Germinal center (tissue), 1 donor: ENCODE results near the gene ATXN7.

Experiments used
- DNase-seq: peaks from one replicate; pipeline ENCODE4 v3.0.0; 2012; ENCODE audit warnings: mixed read lengths, low spot score

ATXN7 gene

GRCh38 chr3:63937661-63938651, 74.3 kb downstream of the ATXN7 start:
- no peak for DNase-seq

- no peak for DNase-seq
These were observed 76.7 kb downstream of the ATXN7 start for GRCh38 chr3:63940389-63940757.

- no peak for DNase-seq
These were observed 78.9 kb downstream of the ATXN7 start for GRCh38 chr3:63942528-63942927.

DNA sequence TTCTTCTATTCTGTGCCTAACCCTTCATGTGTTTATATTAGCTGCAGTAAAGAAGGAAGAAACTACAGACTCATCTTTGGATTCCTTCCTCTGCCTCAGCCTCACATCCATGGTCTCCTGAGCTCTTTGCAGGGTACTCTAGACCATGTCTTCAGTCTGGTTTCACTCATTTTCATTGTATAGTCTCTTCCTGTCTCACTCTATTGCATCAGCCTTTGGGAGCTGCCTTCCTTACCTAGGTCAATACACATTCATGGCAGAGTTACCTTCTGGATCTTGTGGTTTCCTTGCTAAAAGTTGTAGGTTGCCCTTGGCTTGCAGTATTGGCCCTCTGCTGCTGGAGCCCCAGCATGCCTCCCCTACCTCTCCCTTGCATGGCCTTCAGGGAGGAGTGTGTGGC, 80.0 kb downstream of the ATXN7 start:
- DNase-seq: no peak

DNA sequence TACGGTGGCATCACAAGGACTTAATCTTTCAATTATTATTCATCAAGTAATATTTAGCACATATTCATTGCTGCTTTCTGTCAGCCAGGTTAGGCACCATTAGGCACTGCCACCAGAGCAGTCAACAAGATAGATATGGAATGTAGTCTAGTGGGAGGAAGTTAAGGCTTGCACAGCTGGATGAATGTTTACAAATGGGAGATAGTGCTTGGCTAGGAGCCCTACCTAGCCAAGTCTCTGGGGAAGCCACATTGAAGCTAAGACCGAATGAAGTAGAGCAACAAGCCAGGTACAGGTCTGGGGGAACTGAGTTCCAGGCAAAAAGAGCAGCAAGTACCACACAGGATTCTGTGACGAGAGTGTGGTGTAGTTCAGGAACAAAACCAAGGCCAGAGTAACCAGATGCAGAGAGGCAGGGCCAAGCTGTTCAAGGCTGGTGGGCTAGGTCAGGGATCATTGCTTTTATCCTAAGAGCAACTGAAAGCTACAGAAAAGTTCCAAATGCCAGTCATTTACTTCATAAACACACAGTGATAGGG, 82.0 kb downstream of the ATXN7 start:
- no peak for DNase-seq

DNA sequence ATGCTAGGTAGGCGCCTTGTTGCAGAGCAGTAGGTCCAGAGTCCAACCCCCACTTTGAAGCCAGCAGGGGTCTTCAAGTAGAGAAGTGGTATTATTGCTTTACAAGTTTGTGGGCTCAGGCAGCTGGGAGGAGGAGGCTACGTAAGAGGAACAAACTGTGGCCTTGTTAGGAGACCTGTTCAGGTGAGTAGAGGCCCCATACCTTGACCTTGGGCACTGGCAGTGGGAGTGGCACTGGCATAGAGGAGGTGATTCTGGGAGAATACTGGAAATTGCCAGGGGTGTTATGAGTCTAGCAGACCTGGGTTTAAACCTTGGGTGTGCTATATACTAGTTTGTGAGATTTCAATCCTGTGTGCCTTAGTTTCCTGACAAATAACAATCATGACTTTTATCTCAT, 83.1 kb downstream of the ATXN7 start:
- no peak for DNase-seq

DNA sequence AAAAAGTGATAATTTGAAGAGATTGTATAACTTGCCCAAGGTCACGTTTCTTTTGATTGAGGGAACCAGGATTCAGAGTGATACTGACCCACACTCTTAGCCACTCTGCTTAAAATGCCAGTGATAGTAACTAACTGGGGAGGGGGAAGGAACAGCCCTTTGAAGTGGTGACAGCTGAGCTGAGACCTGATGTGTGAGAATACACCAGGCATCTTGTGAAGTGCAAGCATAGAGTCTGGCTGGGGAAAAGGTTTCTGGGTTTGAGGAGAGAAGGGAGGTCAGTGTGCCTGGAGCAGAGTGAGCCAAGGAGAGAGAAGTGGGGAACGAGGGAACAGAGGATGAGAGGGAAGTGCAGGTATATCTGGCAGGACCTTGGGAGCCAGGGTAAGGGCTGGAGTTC, 83.9 kb downstream of the ATXN7 start:
- DNase-seq: no peak

DNA sequence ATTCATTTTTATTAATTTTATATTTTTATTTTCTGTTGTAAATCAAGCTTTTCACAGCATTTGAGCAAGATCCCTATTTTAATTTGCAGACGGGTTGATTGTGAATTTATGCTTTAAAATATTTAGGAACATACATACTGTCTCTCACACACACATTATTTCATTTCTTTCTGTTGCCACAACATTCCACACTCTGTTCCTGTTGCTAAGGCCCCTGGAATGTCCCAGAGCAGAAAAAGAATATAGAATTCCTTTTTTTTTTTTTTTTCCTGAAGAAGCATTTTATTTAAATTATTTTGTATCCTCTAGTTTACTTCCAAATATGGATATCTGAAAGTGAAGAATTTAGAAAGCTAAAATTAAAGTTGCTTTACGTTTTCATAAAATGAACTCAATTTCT, 85.3 kb downstream of the ATXN7 start:
- DNase-seq: no peak

- DNase-seq: no peak
These were observed 87.0 kb downstream of the ATXN7 start for GRCh38 chr3:63950698-63951097.

- no peak for DNase-seq
These were observed 88.0 kb downstream of the ATXN7 start for GRCh38 chr3:63951492-63952247.

DNA sequence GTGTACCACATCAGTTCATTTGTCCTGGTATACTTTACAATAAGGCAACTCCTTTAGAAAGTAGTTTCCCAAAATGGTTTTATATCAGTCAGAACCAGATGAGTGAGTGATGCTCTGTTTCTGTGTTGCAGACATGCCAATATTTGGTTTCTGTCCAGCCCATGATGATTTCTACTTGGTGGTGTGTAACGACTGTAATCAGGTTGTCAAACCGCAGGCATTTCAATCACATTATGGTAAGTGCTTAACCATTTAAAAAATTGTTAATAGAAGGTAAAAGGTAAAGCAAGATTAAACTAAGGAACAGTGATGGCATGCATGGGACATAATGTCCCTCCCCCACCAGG, 88.6 kb downstream of the ATXN7 start:
- no peak for DNase-seq

- no peak for DNase-seq
These were observed 90.5 kb downstream of the ATXN7 start for GRCh38 chr3:63954182-63954581.

DNA sequence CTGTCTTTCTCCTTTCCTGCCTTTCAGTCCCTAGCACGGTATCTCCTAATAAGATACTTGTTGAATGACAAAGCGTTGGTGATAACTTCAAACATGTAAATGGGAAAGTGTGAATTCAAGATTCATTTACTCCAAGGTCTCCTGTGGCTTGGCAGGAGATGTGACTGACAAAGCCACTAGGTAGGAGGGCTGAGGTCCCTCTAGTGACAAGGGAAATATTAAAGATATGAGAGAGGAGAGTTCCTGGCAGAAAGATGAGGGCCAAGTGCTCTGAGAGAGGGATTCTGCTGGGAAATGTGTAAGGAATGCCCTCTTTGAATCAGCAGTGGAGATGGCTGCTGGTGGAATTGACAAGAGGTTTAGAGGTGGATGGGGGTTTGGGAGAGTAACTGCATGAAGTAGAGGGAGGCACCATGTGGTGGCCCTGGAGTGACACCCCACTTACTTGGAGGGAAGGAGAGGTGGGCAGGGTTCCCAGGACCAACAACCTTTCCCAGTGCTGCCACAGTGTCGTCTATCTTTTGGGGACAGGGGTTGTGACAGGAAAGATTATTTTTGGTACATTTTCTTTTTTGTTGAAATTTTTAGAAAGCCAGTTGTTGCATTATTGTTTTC, 91.5 kb downstream of the ATXN7 start:
- DNase-seq: no peak

- DNase-seq: no peak
These were observed 92.3 kb downstream of the ATXN7 start for GRCh38 chr3:63955830-63956545.

- no peak for DNase-seq
These were observed 95.5 kb downstream of the ATXN7 start for GRCh38 chr3:63959146-63959545.

DNA sequence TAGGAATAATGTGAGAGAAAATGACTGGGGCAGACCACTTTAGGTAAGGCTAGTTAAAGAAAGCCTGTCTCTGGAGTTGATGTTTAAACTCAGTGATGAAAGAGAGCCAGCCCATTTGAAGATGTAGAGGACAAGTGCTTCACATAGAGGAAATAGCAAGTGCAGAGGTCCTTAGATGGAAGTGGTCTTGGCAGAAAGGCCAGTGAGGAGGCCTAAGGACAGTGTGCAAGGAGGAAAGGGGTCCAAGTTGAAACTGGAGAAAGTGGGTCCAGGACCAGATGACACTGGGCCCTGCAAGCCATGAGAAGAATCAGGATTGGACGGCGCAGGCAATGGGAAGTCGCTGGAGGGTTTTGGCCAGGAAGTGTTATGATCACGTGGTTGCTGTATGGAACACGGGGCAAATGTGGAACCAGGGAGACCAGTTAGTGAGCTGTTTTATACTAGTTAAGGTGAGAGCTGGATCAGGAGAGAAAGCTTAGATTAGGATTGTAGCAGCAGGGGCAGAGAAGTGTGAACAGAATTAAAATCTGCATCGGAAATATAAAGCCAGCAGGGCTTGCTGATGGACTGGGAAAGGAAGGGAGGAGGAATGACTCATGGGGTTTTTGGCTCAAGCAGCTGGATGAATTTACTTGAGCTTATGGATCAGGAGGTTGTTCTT, 96.5 kb downstream of the ATXN7 start:
- DNase-seq: no peak

DNA sequence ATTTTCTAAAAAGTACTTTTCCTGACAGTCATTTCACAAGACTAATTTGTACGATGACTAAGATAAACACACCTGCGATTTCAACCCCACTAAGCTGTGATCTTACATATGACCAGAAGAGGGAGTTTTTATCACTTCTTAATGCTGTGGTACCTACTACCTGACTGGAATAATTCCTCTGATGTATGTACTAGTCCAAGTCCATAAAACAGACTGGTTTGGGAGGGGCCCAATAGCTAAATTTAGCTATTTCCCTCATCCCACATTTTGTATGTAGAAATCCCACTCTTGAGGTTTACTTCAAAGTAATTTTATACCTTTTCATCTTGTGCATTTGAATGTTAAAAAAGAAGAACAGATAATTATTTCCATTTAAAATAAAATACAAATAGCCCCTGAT, 98.2 kb downstream of the ATXN7 start:
- peak; percentile 41 for DNase-seq

DNA sequence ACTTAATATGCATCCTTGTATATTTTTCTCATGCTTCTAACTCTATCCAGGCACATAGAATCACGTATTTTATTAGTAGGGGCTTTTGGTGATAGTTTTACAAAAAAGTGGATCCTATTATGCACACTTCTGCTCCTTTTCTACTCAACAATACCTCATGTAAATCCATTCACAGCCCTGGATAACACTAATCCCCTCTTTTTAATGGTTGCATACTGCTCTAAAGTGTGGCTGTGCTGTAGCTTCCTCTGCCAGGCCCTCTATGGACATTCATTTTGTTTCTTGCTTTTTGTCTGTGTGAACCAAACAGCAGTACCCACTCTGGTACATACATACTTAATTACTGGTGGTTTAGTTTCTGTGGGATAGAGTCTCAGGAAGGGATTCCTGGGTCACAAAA, 99.8 kb downstream of the ATXN7 start:
- DNase-seq: no peak

- DNase-seq: no peak
These were observed 101.2 kb downstream of the ATXN7 start for GRCh38 chr3:63964681-63965485.

GRCh38 chr3:63966007-63966406, 102.3 kb downstream of the ATXN7 start:
- DNase-seq: no peak

DNA sequence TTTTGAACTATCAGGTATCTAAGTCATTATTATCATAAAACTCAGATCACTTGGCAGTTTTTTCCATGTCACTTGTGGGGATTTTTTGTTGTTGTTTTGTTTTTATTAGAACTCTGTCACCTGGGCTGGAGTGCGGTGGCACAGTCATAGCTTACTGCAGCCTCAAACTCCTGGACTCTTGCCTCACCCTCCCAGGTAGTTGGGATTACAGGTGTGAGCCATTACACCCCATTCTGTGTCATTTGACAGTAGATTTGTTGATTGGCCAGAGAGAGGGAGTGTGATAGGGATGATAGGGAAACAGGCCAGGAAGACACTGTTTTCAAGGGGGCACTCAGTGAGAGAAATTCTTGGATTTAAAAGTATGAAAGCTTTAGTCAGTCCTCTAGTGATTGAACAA, 103.2 kb downstream of the ATXN7 start:
- no peak for DNase-seq
